Sigmoid colon (tissue), 4 donors: ENCODE data around the gene NVL.

Experiments used
- CTCF ChIP-seq, 4 experiments: fragments of 450-650 bp in 3 of 4; fragments of 200-600 bp in 1 of 4; IDR thresholded peaks; one replicate each; pipeline ENCODE4 v1.5.1; 2016 to 2019; ENCODE audit warnings: antibody characterized with exemption in 4 of 4, mild to moderate bottlenecking in 3 of 4, moderate library complexity in 2 of 4
- POLR2AphosphoS5 ChIP-seq, 4 donors: sonication (generic); formaldehyde crosslinking; IDR thresholded peaks; one replicate each; pipeline ENCODE4 v1.6.1; 2017; ENCODE audit warnings: antibody characterized with exemption in 4 of 4

GRCh38 chr1:224238212-224238611, 91.8 kb downstream of the NVL start:
- no peak for TF ChIP-seq POLR2AphosphoS5 (IDR thresholded peaks at IDR 0.05)
- no peak for TF ChIP-seq CTCF (IDR thresholded peaks at IDR 0.05)
